Activated T-helper 17 cell treated with anti-CD3 and anti-CD28 coated beads, Interleukin-2, amount 50 U/mL, for 72 hours (primary cell): Measurements from ENCODE around the gene GALNT17. TPM values are rescaled to one million over a fixed set of nuclear protein-coding genes. Genes with fewer than 3 reads are reported as not detected.
"Not testable (repeated sequence)": the region's sequence is repeated elsewhere in the genome, so short reads cannot be mapped to it uniquely, and the experiment has no call there.

Source experiments
- ATAC-seq: fragments of 150-1000 bp; cut with Tn5 transposase; replicated peaks from 2 replicates; pipeline ENCODE4 v1.10.0; 2021; ENCODE audit warnings: mild to moderate bottlenecking, moderate library complexity
- H3K27ac Mint-ChIP-seq: one replicate; pipeline ENCODE4 v1.8.0; 2022; ENCODE audit warnings: mixed read lengths
- H3K27me3 Mint-ChIP-seq: one replicate; pipeline ENCODE4 v1.8.0; 2022; ENCODE audit warnings: mixed read lengths
- H3K36me3 Mint-ChIP-seq: one replicate; pipeline ENCODE4 v1.8.0; 2022; ENCODE audit warnings: low read depth, mild to moderate bottlenecking, mixed read lengths
- H3K4me1 Mint-ChIP-seq: one replicate; pipeline ENCODE4 v1.8.0; 2022; ENCODE audit warnings: mixed read lengths
- H3K4me3 Mint-ChIP-seq: one replicate; pipeline ENCODE4 v1.8.0; 2022; ENCODE audit warnings: mild to moderate bottlenecking, mixed read lengths
- H3K9me3 Mint-ChIP-seq: one replicate; pipeline ENCODE4 v1.8.0; 2022; ENCODE audit warnings: mixed read lengths
- total RNA-seq, 2 donors: library from RNA; stranded (reverse); gene quantifications; one replicate each; pipeline ENCODE4 v1.2.3, GENCODE V29; 2022

The GALNT17 gene
- total RNA-seq, 2 donors from 2014 or later = not detected

DNA sequence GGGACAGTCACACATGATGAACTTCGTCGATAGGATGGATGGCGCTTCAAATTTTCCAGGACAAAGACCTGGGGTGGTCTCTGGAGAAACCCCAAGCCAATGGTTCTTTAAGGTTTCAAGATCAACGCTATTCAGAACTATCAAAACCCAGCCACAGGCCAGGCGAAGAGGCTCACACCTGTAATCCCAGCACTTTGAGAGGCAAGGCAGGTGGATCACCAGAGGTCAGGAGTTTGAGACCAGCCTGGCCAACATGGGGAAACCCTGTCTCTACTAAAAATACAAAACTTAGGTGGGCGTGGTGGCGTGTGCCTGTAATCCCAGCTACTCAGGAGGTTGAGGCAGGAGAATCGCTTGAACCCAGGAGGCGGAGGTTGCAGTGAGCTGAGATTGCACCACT is 511.1 kb downstream of the GALNT17 start:
- H3K27ac Mint-ChIP-seq, ATAC-seq, H3K4me1 Mint-ChIP-seq, H3K4me3 Mint-ChIP-seq, H3K27me3 Mint-ChIP-seq, H3K36me3 Mint-ChIP-seq: not testable (repeated sequence)
- peaks cover 10% of the 10 kb centered on the region for H3K9me3 Mint-ChIP-seq

DNA sequence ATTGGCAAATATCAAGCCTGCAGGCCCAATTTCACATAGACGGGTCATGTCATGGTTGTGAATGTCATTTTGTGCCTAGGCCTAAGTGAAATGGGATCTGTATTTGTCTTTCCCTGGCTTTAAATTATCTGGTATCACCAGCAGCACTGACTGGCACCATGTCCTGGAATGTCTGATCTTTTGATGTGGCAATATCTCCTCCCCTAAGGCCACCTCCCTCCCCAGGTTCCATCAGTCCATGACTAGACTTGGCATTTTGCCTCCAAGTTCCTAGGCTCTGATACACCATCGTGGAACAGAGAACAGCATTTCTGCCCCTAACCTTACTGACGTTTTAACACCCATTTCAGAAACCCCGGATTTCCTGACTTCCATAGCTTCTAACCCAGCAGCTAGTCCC is 513.9 kb downstream of the GALNT17 start:
- no peak for ATAC-seq
- H3K4me1 Mint-ChIP-seq = no peaks in the 10 kb centered on the region
- peaks cover 15% of the 10 kb centered on the region for H3K9me3 Mint-ChIP-seq
- no peak overlapping the region for H3K27ac Mint-ChIP-seq
- H3K4me3 Mint-ChIP-seq = no peak overlapping the region
- no peaks in the 10 kb centered on the region for H3K27me3 Mint-ChIP-seq
- H3K36me3 Mint-ChIP-seq = no peaks in the 10 kb centered on the region

DNA sequence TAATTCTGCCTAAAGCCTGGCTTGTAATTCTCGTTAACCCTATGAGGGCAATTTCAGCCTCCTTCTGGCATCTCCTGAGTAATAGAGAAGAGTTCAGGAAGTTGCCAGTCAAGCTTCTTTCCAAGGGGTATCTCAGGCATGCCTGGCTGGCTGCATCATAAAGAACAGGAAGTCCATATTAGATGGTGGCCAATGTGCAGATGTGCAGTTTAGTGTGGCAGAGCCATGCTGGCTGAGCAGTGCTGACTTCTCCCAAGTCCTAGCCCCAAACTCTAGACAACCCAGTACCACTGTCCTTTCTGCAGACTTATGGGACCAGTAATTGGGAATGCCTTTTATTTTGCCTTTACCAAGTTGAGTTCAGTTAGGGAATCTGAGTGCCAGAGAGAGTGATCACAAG is 517.9 kb downstream of the GALNT17 start:
- Mint-ChIP-seq H3K36me3 (no peaks in the 10 kb centered on the region), H3K9me3 (peaks cover 9% of the 10 kb centered on the region), H3K27ac (no peak overlapping the region), H3K27me3 (no peaks in the 10 kb centered on the region), H3K4me3 (no peak overlapping the region), H3K4me1 (no peaks in the 10 kb centered on the region)
- ATAC-seq = no peak

DNA sequence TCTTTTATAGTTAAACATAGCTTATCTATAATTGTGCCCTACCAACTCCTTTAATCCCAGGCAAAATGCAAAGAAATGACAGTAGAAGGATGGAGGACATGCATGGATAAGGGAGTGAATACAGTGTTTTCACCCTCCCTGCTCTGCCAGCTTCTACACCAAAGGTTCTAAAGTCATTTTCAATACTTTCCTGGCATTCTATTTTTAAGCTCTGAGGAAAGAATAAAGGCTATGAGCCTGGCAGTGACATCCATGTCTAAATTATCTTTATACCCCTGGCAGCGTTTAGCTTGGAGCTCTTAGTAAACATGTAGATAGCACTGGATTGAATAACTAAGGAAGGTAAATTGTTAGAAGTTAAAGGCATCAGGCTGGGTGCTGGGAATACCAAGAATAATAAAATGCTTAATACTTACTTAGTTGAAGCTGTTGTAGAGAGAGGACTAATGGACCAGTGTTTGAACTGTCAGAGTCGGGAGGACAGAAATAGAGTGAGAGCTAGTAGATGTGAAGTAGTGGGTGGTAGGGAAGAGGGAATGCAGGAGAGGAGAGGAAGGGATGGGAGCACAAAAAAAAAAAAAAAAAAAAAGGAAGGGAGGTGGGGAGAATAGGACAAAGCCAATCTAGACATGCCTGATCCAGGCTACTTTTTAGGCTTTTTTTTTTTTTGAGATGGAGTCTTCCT is 518.9 kb downstream of the GALNT17 start:
- Mint-ChIP-seq H3K4me3 (no peak overlapping the region), H3K27ac (no peak overlapping the region), H3K9me3 (peaks cover 5% of the 10 kb centered on the region), H3K27me3 (no peaks in the 10 kb centered on the region), H3K36me3 (no peaks in the 10 kb centered on the region), H3K4me1 (no peaks in the 10 kb centered on the region)
- no peak for ATAC-seq

DNA sequence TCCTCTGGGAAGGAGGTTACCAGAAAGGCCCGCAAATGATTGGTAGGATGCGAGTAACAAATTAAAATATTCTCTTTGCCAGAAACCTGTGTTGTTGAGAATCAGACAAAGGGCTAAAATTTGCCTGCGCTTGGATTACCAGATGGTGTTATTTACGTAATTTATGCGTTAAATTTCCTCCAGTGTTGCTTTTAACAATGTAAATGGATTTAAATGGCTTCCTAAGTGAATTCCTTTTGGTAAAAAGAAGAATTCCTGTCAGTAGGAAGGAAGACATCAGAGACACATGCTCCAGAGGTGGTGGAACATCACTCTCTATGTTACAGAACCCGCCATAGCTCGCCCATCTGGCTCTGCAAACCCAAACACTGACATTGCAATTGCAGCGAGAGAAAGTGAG is 520.6 kb downstream of the GALNT17 start:
- no peak overlapping the region for H3K27ac Mint-ChIP-seq
- H3K36me3 Mint-ChIP-seq = no peaks in the 10 kb centered on the region
- no peaks in the 10 kb centered on the region for H3K4me1 Mint-ChIP-seq
- no peak for ATAC-seq
- H3K9me3 Mint-ChIP-seq = peaks cover 10% of the 10 kb centered on the region
- H3K4me3 Mint-ChIP-seq = no peak overlapping the region
- H3K27me3 Mint-ChIP-seq = no peaks in the 10 kb centered on the region

DNA sequence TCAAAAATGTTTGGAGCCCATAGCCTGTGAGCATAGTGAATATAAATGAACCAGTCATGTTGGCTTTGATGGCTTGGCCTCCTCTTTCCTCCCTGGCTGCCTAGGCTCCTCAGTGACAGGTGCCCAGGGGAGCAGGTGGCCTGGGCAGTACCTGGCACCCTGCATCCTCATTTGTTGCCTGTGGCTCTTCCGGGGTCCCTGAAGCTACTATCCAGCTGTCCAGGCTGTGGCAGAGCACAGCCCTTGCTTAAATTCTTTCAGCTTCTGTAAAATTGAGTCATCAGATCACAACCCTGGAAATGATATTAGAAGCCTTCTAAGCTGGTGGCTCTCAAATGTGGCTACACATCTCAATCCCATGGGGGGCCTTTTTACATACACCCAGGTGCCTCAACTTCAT is 525.4 kb downstream of the GALNT17 start:
- no peaks in the 10 kb centered on the region for H3K27me3 Mint-ChIP-seq
- peaks cover 10% of the 10 kb centered on the region for H3K9me3 Mint-ChIP-seq
- no peak overlapping the region for H3K27ac Mint-ChIP-seq
- no peak for ATAC-seq
- H3K36me3 Mint-ChIP-seq = no peaks in the 10 kb centered on the region
- no peaks in the 10 kb centered on the region for H3K4me1 Mint-ChIP-seq
- no peak overlapping the region for H3K4me3 Mint-ChIP-seq

DNA sequence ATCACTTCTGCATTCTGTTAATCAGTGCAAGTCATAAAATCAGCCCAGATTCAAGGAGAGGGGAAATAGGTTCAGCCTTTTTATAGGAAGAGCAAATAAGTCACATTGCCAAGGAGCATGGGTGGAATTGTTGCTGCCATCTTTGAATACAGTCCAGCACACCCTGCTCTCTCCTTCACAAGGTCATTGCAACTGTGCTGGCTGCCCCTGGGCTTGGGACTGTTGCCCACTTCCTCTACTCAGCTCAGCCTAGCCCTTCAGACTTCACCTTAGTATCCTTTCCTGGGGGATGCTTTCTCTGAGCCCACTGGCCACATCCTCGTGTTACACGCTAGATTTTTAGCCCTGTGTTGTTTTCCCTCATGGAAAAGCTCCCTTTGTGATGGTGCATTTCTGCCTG is 527.7 kb downstream of the GALNT17 start:
- Mint-ChIP-seq H3K9me3 (peaks cover 15% of the 10 kb centered on the region), H3K4me1 (no peaks in the 10 kb centered on the region), H3K36me3 (no peaks in the 10 kb centered on the region), H3K27ac (no peak overlapping the region), H3K4me3 (no peak overlapping the region), H3K27me3 (no peaks in the 10 kb centered on the region)
- ATAC-seq = no peak

DNA sequence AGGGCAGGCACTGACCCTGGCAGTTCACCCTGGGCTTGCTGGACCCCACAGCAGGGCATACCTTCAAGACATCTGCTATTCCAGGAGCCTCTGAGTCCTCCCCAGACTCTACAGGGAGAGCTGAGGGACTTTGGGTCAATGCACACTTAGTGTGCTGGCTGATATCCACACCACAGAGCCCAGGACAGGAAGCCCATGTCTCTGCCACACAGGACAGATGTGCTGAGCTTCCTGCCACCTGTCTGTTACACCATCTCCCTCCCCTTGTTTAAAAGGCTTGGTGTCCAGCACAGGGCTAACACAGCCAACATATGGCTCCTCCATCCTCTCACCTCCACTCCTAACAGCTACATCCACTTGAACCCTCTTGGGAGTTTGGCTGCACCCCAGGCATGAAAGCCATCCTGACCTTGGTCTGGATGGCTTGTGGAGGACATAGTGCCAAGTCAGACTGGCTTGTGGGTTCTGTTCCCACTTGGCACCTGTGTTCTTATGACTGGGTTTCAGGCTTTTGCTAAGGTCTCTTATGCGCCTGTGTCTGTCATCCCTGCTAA is 529.8 kb downstream of the GALNT17 start:
- H3K27me3 Mint-ChIP-seq = no peaks in the 10 kb centered on the region
- no peaks in the 10 kb centered on the region for H3K36me3 Mint-ChIP-seq
- H3K9me3 Mint-ChIP-seq = peaks cover 14% of the 10 kb centered on the region
- H3K4me3 Mint-ChIP-seq = no peak overlapping the region
- no peak overlapping the region for H3K27ac Mint-ChIP-seq
- ATAC-seq = no peak
- no peaks in the 10 kb centered on the region for H3K4me1 Mint-ChIP-seq

DNA sequence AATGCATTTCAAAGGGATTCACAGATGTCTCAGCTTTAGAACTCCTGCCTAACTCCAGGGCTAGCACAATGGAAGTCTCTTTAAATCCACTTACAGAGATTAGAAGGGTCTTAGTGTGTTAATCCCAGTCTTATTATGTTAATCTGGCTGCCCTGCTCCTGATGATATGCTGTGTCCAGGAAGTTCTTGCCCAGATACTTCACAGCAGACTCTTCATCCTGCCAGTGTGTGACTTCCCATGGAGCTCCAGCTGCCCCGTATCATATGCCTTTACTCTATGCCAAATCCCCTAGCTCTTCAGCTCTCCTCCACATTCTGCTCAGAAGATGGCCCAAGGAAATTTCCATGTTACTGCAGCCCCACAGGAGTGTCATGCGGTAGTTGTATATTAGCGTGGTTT is 533.8 kb downstream of the GALNT17 start:
- peaks cover 16% of the 10 kb centered on the region for H3K9me3 Mint-ChIP-seq
- no peaks in the 10 kb centered on the region for H3K36me3 Mint-ChIP-seq
- no peak for ATAC-seq
- H3K27ac Mint-ChIP-seq = no peak overlapping the region
- no peaks in the 10 kb centered on the region for H3K27me3 Mint-ChIP-seq
- no peak overlapping the region for H3K4me3 Mint-ChIP-seq
- H3K4me1 Mint-ChIP-seq = no peaks in the 10 kb centered on the region

DNA sequence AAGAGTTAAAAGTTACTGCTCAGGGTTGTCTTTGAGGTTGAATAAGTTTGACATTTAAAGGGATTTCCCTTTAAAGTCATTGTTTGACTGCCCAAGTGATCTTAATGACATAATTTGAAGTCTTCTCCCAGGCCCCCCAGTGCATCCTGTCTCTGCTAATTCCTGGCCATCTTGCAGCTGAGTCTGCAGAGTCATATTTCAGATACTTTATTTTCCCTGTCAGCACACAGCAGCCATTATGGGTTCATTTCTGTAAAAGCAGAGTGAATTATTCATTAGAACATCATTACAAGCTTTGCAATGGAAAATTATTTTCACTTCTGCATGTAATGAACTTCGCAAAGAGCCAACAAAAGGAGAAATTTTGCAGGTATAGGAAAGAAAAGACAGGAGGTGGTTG is 536.6 kb downstream of the GALNT17 start:
- ATAC-seq = no peak
- H3K9me3 Mint-ChIP-seq = peaks cover 12% of the 10 kb centered on the region
- H3K27ac Mint-ChIP-seq = no peak overlapping the region
- H3K36me3 Mint-ChIP-seq = no peaks in the 10 kb centered on the region
- H3K27me3 Mint-ChIP-seq = no peaks in the 10 kb centered on the region
- H3K4me3 Mint-ChIP-seq = no peak overlapping the region
- H3K4me1 Mint-ChIP-seq = no peaks in the 10 kb centered on the region

DNA sequence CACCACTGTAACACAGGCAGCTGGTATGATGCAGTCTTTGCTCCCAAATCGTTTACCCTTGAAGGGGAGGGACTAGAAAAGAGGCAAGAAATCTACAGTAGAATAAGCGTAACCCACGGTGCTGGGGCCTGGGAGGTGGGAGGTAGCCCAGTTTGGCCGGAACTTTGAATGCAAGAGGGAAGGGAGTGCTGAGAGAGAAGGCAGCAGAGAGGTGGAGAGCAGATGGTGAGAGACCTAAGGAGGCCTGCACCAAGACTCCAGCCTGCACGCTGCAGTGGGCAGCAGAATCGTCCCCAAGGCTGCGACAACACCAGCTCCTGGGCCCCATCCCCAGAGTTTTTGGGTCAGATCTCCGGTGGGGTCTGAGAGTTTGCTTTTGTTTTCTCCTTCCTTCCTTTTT is 547.5 kb downstream of the GALNT17 start:
- Mint-ChIP-seq H3K9me3 (peaks cover under 1% of the 10 kb centered on the region), H3K4me1 (no peaks in the 10 kb centered on the region), H3K4me3 (no peak overlapping the region), H3K27me3 (no peaks in the 10 kb centered on the region), H3K27ac (no peak overlapping the region), H3K36me3 (no peaks in the 10 kb centered on the region)
- ATAC-seq = no peak

DNA sequence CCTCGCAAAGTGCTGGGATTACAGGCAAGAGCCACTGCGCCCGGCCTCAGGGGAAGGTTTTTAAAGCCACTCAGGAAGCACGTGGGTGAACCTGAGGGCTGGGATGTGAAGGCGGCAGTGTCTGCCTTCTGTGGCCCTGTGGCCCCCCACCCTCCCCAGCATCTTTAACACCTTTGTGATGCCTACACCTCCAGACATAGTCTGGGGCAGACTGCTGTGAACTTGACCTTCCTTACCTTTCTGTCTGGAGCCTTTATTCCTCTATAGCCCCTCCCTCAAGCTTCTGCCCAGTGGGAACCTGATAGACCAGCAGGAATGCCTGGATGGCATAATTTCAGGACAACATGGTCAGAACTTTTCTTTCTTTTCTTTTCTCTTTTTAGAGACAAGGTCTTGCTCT is 550.2 kb downstream of the GALNT17 start:
- Mint-ChIP-seq H3K27me3 (no peaks in the 10 kb centered on the region), H3K4me1 (no peaks in the 10 kb centered on the region)

DNA sequence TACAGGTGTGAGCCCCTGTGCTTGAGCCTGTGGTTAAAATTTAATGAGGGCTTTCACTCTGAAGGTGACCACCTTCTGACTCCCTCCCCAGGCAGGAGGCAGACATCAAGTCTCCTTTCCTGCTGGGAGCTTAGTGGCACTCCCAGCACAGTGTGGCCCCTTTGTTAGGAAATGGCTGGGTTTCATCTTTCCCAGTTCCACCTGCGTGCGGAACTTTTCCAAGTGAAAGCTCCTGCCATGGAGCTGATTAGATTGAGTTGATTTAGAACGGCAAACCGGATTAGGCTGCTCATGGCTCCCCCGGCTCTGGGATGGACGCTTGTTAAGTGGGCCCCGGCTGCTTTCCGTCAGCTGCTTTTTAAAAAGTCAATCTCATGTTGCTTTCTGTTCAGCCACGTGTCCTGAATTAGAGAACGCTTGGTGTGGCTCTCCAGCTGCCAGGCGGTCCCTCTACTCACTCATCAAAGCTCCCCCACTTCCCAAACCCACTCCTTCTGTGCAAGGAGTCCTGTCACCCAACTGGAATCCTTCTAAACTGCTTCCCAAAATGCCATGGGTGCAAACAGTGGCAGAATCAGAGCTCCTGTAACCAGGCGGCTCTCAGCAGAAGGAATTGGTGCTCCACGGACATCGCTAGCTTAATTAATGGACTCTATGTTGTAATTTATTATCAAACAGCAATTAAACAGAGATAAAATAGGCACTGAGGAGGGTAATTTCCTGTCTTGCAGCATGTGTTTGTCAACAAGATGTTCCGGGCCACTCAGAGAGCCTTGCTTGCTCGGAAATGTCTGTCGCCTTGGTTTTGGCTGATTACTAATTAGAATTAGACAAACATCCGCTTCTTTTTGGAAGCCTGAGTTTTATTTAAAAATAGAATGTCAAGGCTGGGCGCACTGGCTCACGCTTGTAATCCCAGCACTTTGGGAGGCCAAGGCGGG is 551.2 kb downstream of the GALNT17 start:
- Mint-ChIP-seq H3K27me3 (no peaks in the 10 kb centered on the region), H3K9me3 (peaks cover 3% of the 10 kb centered on the region), H3K36me3 (no peaks in the 10 kb centered on the region), H3K4me3 (no peak overlapping the region), H3K4me1 (no peaks in the 10 kb centered on the region), H3K27ac (no peak overlapping the region)
- ATAC-seq = no peak

More for the DNA sequence above, 550.2 kb downstream of the GALNT17 start:
- Mint-ChIP-seq H3K4me3 (no peak overlapping the region), H3K27ac (no peak overlapping the region), H3K36me3 (no peaks in the 10 kb centered on the region), H3K9me3 (peaks cover 3% of the 10 kb centered on the region)
- ATAC-seq = no peak

DNA sequence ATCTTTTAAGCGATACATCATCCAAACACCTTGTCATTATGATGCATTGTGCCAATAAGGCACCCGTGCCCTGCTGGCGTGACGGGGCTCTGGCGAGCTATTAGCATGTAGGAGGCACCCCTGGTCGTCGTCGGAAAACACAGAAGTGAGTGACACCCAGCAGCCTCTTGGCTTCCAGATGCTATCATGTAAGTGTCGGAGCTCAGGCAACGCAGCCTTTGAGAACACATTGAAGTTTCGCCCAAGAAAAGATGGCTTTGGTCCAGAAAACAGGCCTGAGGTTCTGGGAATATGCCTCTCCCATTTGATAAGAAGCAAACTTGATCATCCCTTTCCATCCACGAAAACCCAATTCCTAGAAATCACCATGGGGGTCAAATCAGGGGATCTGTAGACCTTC is 555.3 kb downstream of the GALNT17 start:
- H3K9me3 Mint-ChIP-seq = peaks cover 11% of the 10 kb centered on the region
- no peaks in the 10 kb centered on the region for H3K36me3 Mint-ChIP-seq
- ATAC-seq = no peak
- H3K4me1 Mint-ChIP-seq = no peaks in the 10 kb centered on the region
- no peak overlapping the region for H3K4me3 Mint-ChIP-seq
- H3K27ac Mint-ChIP-seq = no peak overlapping the region
- no peaks in the 10 kb centered on the region for H3K27me3 Mint-ChIP-seq
